HuH-7.5 (cell line): ENCODE data around the gene TDRD10.

Experiments used
- DNase-seq: peaks from one replicate; pipeline ENCODE4 v3.0.0; 2011; ENCODE audit warnings: low spot score

Gene TDRD10, protein sequence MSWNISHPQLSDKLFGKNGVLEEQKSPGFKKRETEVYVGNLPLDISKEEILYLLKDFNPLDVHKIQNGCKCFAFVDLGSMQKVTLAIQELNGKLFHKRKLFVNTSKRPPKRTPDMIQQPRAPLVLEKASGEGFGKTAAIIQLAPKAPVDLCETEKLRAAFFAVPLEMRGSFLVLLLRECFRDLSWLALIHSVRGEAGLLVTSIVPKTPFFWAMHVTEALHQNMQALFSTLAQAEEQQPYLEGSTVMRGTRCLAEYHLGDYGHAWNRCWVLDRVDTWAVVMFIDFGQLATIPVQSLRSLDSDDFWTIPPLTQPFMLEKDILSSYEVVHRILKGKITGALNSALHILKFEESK

GRCh38 chr1:154502066-154502743, at the start of gene TDRD10, which contains the start of gene SHE:
Gene TDRD10 (plus strand): TSS chr1:154502219. CDS start chr1:154506904, 4,685 bp downstream.
Gene SHE (minus strand): TSS chr1:154502412. CDS start chr1:154502026, 386 bp downstream.
- no peak for DNase-seq

- DNase-seq: no peak
Measured at GRCh38 chr1:154453161-154453560, 48.9 kb upstream of the TDRD10 start.

GRCh38 chr1:154453574-154454352, 48.3 kb upstream of the TDRD10 start:
- DNase-seq: no peak

DNA sequence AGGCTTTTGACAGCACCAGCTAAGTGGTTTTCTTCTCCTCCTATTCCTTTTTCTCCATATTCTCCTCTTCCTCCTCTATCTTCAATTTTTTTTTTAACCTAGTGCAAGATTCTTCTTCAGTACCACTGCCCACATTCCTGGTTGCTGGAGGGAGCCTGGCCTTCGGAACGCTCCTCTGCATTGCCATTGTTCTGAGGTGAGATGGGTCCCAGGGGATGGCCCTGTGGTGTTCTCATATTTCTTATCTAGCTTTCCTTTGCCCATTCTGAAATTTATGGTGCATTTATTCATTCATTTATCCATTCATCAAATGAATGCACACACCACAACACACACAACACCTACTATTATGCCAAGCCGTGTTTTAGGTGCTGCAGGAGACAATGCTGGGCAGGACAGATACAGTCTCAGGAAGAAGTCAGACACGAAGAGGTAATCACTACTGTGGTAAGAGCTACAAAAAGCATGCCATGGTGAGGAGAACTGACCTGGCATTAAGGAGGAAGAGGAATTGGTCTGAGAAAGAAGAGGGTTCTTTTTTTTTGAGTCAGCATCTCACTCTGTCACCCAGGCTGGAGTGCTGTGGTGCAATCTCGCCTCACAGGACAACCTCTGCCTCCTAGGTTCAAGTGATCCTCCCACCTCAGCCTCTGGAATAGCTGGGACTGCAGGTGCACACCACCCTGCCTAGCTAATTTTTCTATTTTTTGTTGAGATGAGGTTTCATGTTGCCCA, 47.5 kb upstream of the TDRD10 start:
- DNase-seq: no peak

DNA sequence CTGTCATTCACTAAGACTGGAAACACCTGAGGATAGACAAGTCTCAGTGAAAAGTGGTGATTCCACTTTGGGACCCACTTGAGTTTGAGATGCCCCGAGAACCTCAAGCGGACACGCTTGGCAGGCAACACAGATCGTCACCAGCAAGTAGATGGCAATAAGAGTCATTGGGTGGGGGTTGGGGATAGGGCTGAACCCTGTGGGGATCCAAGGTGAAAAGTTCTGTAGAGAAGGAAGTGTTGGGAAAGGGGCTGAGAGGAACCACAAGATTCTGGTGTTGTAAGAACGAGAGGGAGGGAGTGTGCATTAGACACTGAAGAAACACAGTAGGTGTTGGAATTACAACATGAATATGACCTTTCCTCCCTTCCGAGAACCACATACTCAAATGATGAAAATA, 45.4 kb upstream of the TDRD10 start:
- no peak for DNase-seq

GRCh38 chr1:154459080-154459479, 42.9 kb upstream of the TDRD10 start:
- no peak for DNase-seq

DNA sequence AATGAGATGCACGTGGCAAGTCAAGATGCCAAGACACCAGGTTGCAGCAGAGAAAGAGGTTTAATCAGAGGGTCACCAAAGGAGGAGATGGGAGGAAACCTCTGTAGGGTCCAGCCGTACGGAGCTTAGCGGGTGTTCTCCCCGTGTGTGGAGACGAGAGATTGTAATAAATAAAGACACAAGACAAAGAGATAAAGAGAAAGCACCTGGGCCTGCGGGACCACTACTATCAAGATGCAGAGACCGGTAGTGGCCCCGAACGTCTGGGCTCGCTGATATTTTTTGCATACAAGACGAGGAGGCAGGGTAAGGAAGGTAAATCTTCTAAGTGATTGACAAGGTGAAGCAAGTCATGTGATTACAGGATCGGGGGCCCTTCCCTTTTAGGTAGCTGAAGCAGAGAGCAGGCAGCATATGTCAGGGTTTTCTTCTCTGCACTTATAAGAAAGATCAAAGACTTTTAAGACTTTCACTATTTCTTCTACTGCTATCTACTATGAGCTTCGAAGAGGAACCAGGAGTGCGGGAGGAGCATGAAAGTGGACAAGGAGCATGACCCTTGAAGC, 41.2 kb upstream of the TDRD10 start:
- no peak for DNase-seq

DNA sequence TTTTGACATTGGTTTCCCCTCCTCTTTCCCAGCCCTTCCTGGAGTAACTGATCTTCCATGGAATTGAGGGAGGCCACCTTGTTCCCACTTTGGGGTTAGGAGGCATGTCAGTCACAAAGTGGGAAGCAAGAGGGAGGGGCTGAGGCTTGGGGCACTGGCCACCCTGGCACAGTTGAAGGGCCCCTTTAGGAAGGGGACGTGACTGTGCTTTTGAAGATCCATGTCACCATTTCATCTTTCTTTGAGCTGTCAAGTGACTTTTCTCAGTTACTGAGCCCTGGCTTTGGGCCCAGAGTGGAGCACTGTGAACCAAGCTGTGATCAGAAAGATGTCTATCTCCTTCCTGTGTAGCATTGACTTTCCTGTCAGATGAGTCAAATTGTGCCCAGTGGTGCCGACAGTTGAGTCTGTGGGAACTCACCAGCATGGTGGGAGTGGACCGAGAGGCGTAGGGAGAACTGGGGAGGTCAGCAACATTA, 38.5 kb upstream of the TDRD10 start:
- no peak for DNase-seq

GRCh38 chr1:154465621-154466195, 36.3 kb upstream of the TDRD10 start:
- no peak for DNase-seq

DNA sequence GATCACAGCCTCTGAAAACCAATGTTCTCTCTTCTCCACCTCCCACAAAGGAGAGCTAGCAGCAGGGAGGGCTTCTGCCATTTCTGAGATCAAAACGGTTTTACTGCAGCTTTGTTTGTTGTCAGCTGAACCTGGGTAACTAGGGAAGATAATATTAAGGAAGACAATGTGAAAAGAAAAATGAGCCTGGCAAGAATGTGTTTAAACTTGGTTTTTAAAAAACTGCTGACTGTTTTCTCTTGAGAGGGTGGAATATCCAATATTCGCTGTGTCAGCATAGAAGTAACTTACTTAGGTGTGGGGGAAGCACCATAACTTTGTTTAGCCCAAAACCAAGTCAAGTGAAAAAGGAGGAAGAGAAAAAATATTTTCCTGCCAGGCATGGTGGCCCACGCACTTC, 35.8 kb upstream of the TDRD10 start:
- DNase-seq: no peak

- DNase-seq: no peak
Measured at GRCh38 chr1:154466921-154467417, 35.0 kb upstream of the TDRD10 start.

DNA sequence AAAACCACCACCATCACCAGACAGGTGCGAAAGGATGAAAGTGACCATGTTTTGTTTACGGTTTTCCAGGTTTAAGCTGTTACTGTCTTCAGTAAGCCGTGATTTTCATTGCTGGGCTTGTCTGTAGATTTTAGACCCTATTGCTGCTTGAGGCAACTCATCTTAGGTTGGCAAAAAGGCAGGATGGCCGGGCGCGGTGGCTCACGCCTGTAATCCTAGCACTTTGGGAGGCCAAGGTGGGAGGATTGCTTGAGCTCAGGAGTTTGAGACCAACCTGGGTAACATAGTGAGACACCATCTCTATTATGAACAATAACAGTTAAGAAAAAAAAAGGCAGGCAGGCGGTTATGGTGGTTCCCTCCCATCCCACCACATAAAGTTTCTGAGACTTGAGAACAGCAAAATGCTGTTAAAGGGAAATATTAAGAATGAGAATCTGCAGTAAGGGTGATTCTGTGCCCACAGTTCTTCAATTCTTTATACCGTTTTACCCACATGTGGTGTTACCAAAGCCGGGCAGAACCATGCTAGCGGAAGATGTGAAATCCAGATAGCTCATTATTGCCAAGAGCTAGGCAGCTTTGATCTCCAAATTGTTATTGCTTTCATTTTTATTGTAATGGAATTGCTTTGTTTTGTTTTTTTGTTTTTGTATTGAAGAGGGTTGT, 34.5 kb upstream of the TDRD10 start:
- no peak for DNase-seq

DNA sequence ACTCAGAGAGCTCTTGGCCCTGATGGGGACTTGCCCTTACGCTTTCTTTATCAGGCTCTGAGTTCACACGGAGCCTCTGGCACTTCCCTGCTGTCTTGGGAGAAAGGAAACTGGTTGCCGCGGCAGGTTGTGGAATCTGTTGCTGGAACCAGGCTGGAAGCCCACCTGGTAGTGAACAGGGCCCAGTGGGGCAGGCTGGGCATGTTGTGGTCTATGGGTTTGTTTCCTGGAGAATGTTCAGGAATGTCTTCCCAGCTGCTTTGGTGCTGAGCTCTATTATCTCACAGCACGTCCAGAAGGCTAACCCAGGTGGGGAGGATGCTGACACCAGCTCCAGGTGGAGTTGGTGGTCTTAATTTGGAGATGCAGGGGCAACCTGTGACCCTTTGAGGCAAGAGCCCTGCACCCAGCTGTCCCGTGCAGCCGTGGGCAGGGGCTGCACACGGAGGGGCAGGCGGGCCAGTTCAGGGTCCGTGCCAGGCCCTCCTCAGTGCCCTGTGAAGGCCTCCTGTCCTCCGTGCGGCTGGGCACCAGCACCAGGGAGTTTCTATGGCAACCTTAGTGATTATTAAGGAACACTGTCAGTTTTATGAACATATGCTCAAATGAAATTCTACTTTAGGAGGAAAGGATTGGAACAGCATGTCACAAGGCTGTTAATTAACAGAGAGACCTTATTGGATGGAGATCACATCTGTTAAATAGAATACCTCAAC, 33.3 kb upstream of the TDRD10 start:
- no peak for DNase-seq

- no peak for DNase-seq
Measured at GRCh38 chr1:154469844-154470560, 32.0 kb upstream of the TDRD10 start.

DNA sequence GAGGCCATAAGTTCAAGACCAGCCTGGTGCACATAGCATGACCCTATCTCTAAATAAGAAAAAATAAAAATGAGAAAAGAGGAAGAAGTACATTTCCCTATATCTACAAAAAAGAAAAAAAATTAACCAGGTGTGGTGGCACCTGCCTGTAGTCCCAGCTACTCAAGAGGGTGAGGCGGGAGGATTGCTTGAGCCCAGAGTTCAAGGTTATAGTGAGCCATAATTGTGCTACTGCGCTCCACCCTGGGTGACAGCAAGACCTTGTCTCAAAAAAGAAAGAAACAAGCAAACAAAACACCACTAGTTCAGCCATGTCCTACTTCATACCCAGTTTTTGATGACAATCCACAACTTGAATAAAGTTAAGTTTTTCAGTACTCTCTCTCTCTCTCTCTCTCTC, 30.7 kb upstream of the TDRD10 start:
- DNase-seq: no peak

GRCh38 chr1:154474802-154475201, 27.2 kb upstream of the TDRD10 start:
- no peak for DNase-seq

- DNase-seq: no peak
Measured at GRCh38 chr1:154476791-154477190, 25.2 kb upstream of the TDRD10 start.

GRCh38 chr1:154478013-154478412, 24.0 kb upstream of the TDRD10 start:
- no peak for DNase-seq

- DNase-seq: no peak
Measured at GRCh38 chr1:154478639-154479038, 23.4 kb upstream of the TDRD10 start.
